HG02973 (cell line): Measurements from ENCODE around the gene SYNJ1.
"Not testable (repeated sequence)": the region's sequence is repeated elsewhere in the genome, so short reads cannot be mapped to it uniquely, and the experiment has no call there.

Source experiments
- ATAC-seq: cut with Tn5 transposase; IDR thresholded peaks from one replicate; pipeline ENCODE4 v1.9.1; 2021; ENCODE audit warnings: moderate library complexity; ENCODE audit not compliant: unreplicated experiment

The SYNJ1 gene

DNA sequence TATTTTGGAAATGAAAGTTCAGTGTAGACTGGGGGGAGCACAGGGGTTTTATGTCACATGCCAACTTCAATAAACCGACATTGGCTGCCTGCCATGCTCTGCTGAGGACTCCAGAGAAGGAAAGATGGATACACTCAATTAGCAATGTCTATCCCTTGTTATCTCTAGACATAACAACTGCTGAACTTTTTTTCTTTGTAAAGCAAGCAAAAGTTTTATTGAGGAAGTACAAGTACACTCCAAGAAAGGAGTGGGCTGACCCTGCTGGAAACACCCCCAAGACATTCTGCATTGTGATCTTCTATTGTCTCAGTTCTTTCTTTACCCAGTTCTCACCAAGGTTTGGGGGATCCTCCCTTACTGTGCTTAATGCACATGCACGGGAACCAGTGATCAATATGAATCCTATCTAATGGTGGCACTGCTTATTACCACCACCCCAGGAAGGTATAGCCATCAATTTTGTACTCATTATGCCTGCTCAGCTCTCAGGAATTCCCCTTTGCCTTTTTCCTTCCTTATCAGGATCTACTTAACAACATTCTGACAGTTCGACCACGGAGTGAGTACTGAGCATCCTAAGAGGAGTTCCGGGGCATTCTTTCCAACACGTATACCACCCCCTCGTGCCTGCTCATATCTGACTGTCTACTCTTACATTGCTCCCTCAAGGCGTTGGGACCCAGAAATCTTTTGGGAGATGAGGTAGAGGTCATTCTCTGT is 28.7 kb downstream of the SYNJ1 start:
- no peak for ATAC-seq

DNA sequence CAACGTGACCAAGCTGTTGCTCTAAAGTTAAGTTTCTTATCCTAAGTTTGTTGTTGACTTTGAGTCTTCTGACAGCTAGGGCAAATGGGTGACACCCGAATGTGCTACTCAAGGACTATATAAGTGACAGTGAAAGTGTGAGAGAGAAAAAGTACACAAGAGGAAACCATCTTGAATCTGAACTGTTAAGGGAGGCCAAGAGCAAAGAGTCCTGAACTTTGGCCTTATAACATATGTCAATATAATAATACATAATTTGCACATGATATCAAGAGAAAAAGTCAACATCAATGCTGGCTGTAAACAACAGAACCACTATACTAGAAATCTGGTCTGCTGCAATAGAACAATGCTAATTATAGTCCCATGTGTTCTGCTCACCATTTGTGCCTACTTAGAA is 29.5 kb downstream of the SYNJ1 start:
- ATAC-seq: no peak

- not testable (repeated sequence) for ATAC-seq
Observed at GRCh38 chr21:32695482-32695881, 32.3 kb downstream of the SYNJ1 start.

DNA sequence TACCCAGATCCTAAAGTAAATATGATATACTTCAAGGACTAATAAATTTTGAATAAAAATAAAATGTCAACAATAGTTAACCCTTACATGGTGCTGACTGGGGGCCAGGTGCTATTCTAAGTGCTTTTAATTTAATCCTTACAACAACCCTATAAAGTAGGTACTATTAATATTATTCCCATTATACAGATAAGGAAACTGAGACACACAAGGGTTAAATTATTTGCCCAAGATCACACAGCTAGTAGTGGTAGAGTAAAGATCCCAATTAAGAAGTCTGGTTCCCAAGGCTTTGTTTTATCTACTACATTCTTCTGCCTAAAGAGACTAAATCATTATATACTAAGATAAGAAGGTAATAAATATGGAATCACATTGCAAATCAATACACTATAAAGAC is 34.2 kb downstream of the SYNJ1 start:
- ATAC-seq: no peak

- no peak for ATAC-seq
Observed at GRCh38 chr21:32690085-32690484, 37.7 kb downstream of the SYNJ1 start.

DNA sequence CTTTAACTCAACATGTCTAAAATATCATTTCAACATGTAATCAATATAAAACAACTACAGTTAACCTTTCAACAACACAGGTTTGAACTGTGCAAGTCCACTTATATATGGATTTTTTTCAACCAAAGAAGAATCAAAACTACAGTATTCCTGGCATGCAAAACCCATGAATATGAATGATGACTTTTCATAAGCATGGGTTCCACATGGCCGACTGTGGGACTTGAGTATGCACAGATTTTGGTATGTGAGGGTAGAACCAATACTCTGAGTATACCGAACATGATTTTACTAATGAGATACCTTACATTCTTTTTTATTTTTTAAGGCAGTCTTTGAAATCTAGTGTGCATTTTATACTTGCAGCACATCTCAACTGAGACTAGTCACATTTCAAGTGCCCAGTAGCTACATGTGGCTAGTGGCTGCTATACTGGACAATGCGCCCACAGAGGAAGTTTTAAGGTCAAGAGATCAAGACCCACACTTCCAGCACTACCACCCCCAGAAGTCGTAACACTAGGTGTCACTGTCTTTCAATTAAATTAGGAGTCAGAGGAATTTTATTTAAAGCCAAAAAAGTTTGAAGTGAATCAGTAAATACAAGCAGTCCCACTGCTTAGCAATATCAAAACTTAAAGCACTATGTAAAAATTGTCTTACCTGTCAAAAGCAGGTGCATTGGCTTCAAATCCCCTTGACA is 40.0 kb downstream of the SYNJ1 start:
- ATAC-seq: no peak

DNA sequence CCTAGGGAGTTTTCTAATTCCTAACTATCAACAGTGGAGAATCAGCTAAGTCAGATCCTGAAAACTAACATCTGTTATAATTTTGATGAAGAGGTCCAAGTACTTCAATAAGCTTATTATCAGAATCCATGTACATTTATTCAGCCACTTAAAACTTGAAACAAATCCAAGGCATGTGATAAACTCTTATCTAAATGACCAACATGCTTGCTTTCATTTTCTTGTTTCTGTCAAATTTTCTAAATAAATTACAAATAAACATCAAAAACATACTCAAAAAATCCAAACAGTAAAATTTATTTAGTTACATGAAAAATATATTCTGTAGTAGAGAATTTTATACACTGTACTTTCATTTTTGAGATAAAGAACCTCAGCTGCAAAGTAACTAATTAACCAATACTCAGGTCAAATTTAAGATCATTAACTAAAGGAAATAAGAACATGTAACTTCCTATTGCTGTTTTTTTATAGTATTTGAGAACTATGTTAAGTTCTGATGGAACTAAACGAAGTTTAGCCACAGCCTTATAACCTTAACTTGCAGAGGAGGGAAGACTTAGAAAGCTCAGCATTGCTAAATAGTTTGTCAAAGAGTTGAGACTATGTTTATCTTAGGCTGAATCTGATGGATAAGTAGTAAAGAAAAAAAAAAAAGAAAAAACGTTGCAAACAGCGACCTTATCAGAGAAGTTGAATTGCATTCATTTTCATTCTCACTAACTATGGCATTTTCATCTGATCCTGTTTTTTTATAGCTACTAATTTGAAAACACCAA is 44.9 kb downstream of the SYNJ1 start:
- no peak for ATAC-seq

- ATAC-seq: no peak
Observed at GRCh38 chr21:32674731-32675130, 53.1 kb downstream of the SYNJ1 start.

- no peak for ATAC-seq
Observed at GRCh38 chr21:32674038-32674437, 53.8 kb downstream of the SYNJ1 start.

- no peak for ATAC-seq
Observed at GRCh38 chr21:32666258-32666657, 61.6 kb downstream of the SYNJ1 start.

DNA sequence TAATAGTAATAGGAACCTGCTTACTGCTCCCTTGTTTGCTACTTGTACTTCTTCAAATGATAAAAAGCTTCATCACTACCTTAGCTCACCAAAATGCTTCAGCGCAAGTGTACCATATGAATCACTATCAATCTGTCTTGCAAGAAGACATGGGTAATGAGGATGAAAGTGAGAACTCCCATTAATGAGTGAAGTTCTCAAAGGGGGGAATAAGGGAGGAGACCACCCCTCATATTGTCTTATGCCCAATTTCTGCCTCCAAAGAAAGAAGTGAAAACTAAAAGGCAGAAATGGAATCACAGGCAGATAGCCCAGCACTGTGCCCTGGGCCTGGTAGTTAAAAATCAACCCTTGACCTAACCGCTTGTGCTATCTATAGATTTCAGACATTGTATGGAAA is 63.7 kb downstream of the SYNJ1 start:
- ATAC-seq: not testable (repeated sequence)

DNA sequence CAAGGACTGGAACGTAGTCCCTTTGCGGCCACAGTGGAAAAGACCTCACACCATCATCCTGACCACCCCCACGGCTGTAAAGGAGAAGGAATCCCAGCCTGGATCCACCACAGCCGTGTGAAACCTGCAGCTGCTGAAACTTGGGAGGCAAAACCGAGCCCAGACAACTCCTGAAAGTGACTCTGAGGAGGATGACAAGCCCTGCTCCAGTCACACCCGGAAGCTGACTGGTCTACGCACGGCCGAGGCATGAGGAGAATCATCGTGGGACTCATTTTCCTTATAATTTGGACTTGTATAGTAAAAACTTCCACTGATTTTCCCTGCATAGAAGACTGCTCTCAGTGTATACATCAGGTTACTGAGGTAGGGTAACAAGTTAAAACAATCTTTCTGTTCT is 65.8 kb downstream of the SYNJ1 start:
- ATAC-seq: not testable (repeated sequence)

GRCh38 chr21:32661026-32661782 is 66.6 kb downstream of the SYNJ1 start:
- not testable (repeated sequence) for ATAC-seq

DNA sequence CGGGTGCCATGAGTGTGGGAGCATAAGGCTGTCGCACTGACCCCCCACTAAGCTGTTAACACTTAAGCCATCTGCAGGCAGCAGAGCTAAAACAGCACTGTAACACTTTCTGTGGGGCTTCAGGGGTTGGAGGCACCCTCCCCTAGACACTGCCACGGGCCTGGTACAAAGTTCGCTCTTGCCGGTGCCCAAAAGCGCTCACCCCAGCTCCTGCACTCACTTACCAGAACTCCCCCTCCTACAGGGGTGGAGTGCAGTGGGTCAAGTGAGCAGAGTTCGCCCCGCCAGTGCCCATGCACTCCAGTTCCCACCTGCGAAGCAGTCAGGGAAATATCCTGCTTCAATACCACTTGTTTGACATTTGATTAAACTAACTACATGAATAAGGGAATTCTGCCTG is 69.3 kb downstream of the SYNJ1 start:
- no peak for ATAC-seq

DNA sequence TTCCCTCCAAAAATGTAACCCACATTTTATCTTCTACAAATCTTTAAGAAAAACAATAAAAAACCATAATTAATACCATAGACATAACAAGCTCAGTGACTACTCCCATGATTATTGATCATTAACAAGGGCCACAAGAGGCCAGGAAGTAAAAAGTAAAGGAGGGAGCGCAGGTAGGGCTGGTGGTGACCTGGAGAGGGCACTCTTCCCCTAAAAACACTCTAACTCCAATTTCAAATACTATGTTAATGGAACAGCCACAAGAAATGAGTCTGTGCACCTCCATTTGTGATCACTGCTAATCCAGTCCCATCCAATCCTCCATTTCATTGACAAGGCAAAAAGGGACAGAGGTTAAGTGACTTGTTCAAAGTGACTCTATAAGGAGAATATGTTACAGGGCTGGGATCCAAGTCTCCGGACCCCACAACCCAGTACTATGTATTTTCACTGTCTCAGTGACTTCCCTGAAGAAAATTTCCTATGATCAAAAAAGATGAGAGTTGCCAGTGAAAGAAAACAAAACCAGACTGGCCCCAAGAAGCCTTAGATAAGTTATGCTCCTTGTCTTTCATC is 74.4 kb downstream of the SYNJ1 start:
- no peak for ATAC-seq

- ATAC-seq: no peak
Observed at GRCh38 chr21:32648165-32648564, 79.6 kb downstream of the SYNJ1 start.

GRCh38 chr21:32645261-32646182 is 82.3 kb downstream of the SYNJ1 start:
- no peak for ATAC-seq

- no peak for ATAC-seq
Observed at GRCh38 chr21:32641710-32642698, 85.8 kb downstream of the SYNJ1 start.
